ENCODE data around the gene HADH.

Gene HADH

DNA sequence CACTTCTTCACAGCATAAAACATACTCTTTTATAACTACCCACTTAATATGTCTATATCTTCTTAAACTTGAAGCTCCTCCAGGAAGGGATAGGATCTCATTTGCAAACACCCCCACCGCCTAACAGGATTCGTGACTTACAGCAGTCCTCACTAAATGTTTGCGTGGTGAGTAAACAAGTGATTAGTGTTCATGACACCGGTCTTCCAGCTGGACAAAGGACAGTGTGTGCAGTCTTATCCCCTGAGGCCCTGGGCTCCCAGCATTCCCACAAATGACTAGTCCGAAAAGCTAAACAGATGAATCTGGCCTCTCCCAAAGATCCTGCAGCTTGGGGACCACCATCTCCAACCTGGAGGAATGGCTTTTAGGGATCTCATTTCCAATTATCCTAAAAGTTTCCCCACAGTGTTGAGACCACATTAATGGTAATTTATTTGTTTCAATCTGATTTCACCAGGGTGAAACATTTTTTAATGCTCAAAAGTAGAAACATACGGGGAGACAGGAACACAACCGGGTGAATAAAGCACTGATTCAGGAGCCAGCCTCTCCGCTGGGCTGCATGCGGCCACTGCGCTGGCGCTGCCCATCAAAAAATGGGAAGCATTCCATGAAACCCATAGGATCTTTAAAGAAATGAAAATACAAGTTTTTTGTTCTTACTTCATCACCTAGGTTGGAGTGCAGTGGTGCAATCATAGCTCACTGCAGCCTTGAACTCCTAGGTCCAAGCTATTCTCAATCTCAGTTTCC, 69.2 kb downstream of the HADH start:
- ChIA-PET CTCF (interaction anchor here (0.7 to 5.1 kb wide), 8 partner anchors 8 to 553 kb away, joined by 3 to 49 read pairs (median 3); no protein-coding TSS in a partner anchor), POLR2A (no interaction called here)
- DNase-seq (ENCODE audit: low read depth, low spot score): peak; percentile 21
- no peak overlapping the region for H3K4me3 ChIP-seq (ENCODE audit: low read depth, low read length)
- no peak for TF ChIP-seq CTCF (IDR thresholded peaks at IDR 0.05; ENCODE audit: insufficient read depth, low read length, missing control alignments)

DNA sequence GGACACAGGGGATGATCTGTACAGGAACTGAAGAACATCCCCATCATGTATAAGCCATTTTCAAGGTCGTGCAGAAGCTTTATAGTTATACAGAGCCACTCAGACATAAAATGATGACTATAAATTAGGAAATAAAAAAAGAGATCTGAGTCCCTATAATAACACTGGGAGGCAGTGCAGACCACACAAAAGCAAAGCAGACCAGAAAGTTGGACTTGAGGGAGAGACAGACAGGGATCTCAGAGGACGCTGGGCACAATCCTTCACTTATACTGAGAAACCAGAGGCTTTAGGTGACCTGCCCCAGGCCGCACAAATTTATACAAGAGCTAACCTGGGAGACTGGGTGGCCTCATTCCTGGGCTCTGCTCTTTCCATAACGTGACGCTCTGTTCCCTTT, 70.5 kb downstream of the HADH start:
- ChIA-PET CTCF (interaction anchor here (0.9 to 5.1 kb wide), 10 partner anchors 9 to 512 kb away, joined by 3 to 49 read pairs (median 4); no protein-coding TSS in a partner anchor), POLR2A (no interaction called here)
- no peak overlapping the region for H3K4me3 ChIP-seq (ENCODE audit: low read depth, low read length)
- no peak for DNase-seq (ENCODE audit: low read depth, low spot score)
- TF ChIP-seq CTCF (IDR thresholded peaks at IDR 0.05; ENCODE audit: insufficient read depth, low read length, missing control alignments): peak; percentile 12

DNA sequence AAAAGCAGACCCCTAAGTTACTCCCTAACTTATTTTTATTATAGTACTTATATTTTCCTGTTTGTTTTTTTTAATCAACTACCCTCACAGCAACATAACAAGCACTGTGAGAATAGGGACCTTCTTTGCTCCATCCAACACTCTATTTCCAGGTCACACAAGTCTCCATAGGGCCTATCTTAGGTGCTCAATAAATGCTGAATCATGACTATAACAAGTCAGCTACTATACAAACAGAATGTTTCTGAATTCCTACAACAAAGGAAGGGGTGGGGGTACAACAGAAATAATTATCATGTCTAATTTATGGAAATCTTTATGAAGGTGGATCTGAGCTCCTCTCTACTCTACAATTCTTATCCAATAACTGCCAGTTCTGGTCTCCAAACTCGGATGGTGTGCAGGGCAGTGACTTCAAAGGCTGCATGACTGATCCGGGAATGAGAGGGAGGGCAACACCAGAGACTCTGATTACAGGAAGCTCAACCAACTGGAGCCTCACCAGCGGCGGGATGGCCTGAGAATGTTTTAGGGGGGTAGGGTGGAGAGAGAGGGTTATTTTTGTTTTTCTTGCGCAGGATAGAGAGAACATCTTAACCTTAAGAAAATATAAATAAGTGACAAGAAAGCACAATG, 71.1 kb downstream of the HADH start:
- no peak for TF ChIP-seq CTCF (IDR thresholded peaks at IDR 0.05; ENCODE audit: insufficient read depth, low read length, missing control alignments)
- no peak overlapping the region for H3K4me3 ChIP-seq (ENCODE audit: low read depth, low read length)
- DNase-seq (ENCODE audit: low read depth, low spot score): no peak
- CTCF ChIA-PET: interaction anchor here (1.0 to 5.1 kb wide), 7 partner anchors 11 to 512 kb away, joined by 3 to 49 read pairs (median 4); no protein-coding TSS in a partner anchor
- POLR2A ChIA-PET: no interaction called here

GRCh38 chr4:108068442-108068841, 78.8 kb downstream of the HADH start:
- POLR2A ChIA-PET: no interaction called here
- CTCF ChIA-PET: interaction anchor here (1.3 to 1.4 kb wide), 2 partner anchors 9 to 504 kb away, joined by 3 to 5 read pairs; no protein-coding TSS in a partner anchor
- no peak overlapping the region for H3K4me3 ChIP-seq (ENCODE audit: low read depth, low read length)
- DNase-seq (ENCODE audit: low read depth, low spot score): peak; percentile 24
- no peak for TF ChIP-seq CTCF (IDR thresholded peaks at IDR 0.05; ENCODE audit: insufficient read depth, low read length, missing control alignments)

GRCh38 chr4:108070775-108071174, 81.1 kb downstream of the HADH start:
- no peak for TF ChIP-seq CTCF (IDR thresholded peaks at IDR 0.05; ENCODE audit: insufficient read depth, low read length, missing control alignments)
- CTCF ChIA-PET: no interaction called here
- H3K4me3 ChIP-seq (ENCODE audit: low read depth, low read length): no peak overlapping the region
- POLR2A ChIA-PET: no interaction called here
- DNase-seq (ENCODE audit: low read depth, low spot score): no peak

DNA sequence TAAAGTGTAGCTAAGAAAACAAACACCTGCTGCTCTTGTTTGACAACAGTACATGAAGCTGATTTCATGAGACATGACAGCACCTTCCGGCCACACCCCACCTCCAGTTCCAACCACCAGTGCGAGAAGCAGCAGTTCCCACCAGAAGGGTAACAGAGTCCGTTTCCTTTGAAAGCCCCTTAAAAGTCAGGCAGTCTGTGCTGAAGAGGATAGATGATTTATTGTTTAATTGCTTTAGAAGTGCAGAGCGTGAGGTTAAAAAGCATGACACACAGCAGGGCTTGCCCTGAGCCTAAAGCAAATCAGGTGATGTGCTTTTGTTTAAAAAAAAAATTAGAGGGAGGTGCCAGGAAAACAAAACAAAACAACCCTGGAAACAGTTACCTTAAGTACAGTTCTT, 82.6 kb downstream of the HADH start:
- POLR2A ChIA-PET: no interaction called here
- no peak for TF ChIP-seq CTCF (IDR thresholded peaks at IDR 0.05; ENCODE audit: insufficient read depth, low read length, missing control alignments)
- DNase-seq (ENCODE audit: low read depth, low spot score): no peak
- CTCF ChIA-PET: no interaction called here
- H3K4me3 ChIP-seq (ENCODE audit: low read depth, low read length): no peak overlapping the region
